PC-3 (cell line): Measurements from ENCODE around the gene ZIK1. TPM values are rescaled to one million over a fixed set of nuclear protein-coding genes. Genes with fewer than 3 reads are reported as not detected.

Experiments
- ATAC-seq: fragments of 200-7000 bp; cut with Tn5 transposase; 2 replicates; pipeline ENCODE4 v1.9.1; 2020; ENCODE audit warnings: mild to moderate bottlenecking, moderate library complexity
- BruUV-seq: library from RNA; stranded (reverse); fragments of 400-500 nt; replicated peaks from 2 replicates; lab custom pipeline; 2021; lab: Mats Ljungman, UMichigan
- CTCF ChIA-PET: fragments of 300-600 bp; sonication (Branson Sonifier 250); formaldehyde crosslinking; loops from one replicate; lab custom pipeline; 2022; ENCODE audit warnings: antibody characterized with exemption; lab: Charles Lee
- POLR2A ChIA-PET: fragments of 300-600 bp; sonication (Branson Sonifier 250); formaldehyde crosslinking; loops from one replicate; lab custom pipeline; 2022; ENCODE audit warnings: antibody characterized with exemption; ENCODE audit not compliant: unreplicated experiment; lab: Charles Lee
- DNase-seq: peaks from one replicate; pipeline ENCODE4 v3.0.0-alpha.2; 2015
- H2AFZ ChIP-seq: fragments of 300-600 bp; sonication (generic); 2 replicates; pipeline ENCODE4 v1.6.0; 2016; ENCODE audit warnings: antibody characterized with exemption, low read length
- H3F3A ChIP-seq: fragments of 300-600 bp; sonication (generic); one replicate; pipeline ENCODE4 v1.6.0; 2017; ENCODE audit warnings: antibody characterized with exemption, low read length, control low read depth, mild to moderate bottlenecking; ENCODE audit not compliant: unreplicated experiment
- H3K27ac ChIP-seq: fragments of 300-600 bp; sonication (generic); 2 replicates; pipeline ENCODE4 v1.5.1; 2016; ENCODE audit warnings: mild to moderate bottlenecking, low read length
- H3K27me3 ChIP-seq: fragments of 300-600 bp; sonication (generic); 2 replicates; pipeline ENCODE4 v1.6.1; 2016; ENCODE audit warnings: low read length, mixed read lengths
- H3K36me3 ChIP-seq: fragments of 300-600 bp; sonication (generic); 2 replicates; pipeline ENCODE4 v1.6.1; 2016; ENCODE audit warnings: low read depth, mixed run types, low read length, mixed read lengths
- H3K4me1 ChIP-seq: fragments of 300-600 bp; sonication (generic); 2 replicates; pipeline ENCODE4 v1.5.1; 2016; ENCODE audit warnings: low read length; ENCODE audit not compliant: insufficient read depth
- H3K4me2 ChIP-seq: fragments of 300-600 bp; sonication (generic); 2 replicates; pipeline ENCODE4 v1.6.0; 2016; ENCODE audit warnings: low read length
- H3K4me3 ChIP-seq: fragments of 300-600 bp; sonication (generic); 2 replicates; pipeline ENCODE4 v1.5.1; 2016; ENCODE audit warnings: mild to moderate bottlenecking, low read length, mixed read lengths
- H3K79me2 ChIP-seq: fragments of 300-600 bp; sonication (generic); 2 replicates; pipeline ENCODE4 v1.6.1; 2017; ENCODE audit warnings: low read length, mixed read lengths
- H3K9ac ChIP-seq: fragments of 300-600 bp; sonication (generic); 2 replicates; pipeline ENCODE4 v1.6.0; 2016; ENCODE audit warnings: mild to moderate bottlenecking, low read length
- H3K9me2 ChIP-seq: fragments of 300-600 bp; sonication (generic); replicated peaks from 2 replicates; pipeline ENCODE4 v1.6.1; 2016; ENCODE audit warnings: mixed run types, low read length, mixed read lengths
- H3K9me3 ChIP-seq: fragments of 300-600 bp; sonication (generic); 2 replicates; pipeline ENCODE4 v1.6.1; 2016; ENCODE audit warnings: low read length, mixed read lengths
- H4K20me1 ChIP-seq: fragments of 300-600 bp; sonication (generic); 2 replicates; pipeline ENCODE4 v1.6.1; 2016; ENCODE audit warnings: low read length, mixed read lengths
- EZH2 ChIP-seq: fragments of 300-600 bp; sonication (generic); IDR thresholded peaks from one replicate; pipeline ENCODE4 v1.6.1; 2017; ENCODE audit warnings: antibody characterized with exemption, mild to moderate bottlenecking, low read length; ENCODE audit not compliant: unreplicated experiment
- EZH2phosphoT487 ChIP-seq: fragments of 300-600 bp; sonication (generic); IDR thresholded peaks from 2 replicates; pipeline ENCODE4 v1.6.1; 2018; ENCODE audit warnings: mild to moderate bottlenecking, antibody characterized with exemption, low read length, borderline replicate concordance
- intact Hi-C: fragments of 100-400 bp; cut with micrococcal nuclease; formaldehyde crosslinking; loops from 2 replicates; pipeline ENCODE4 v1.9.0; 2023
- total RNA-seq: library from RNA; depleted of rRNA; stranded (reverse); fragments of >200 nt; gene quantifications from 2 replicates; pipeline ENCODE4 v1.2.3, GENCODE V29; 2014; rRNA removed
- TF ChIP-seq, protein P1 (sequence below): fragments of 300-600 bp; sonication (generic); conservative IDR thresholded peaks from 2 replicates; pipeline ENCODE4 v1.5.1; 2017; ENCODE audit warnings: antibody characterized with exemption, low read depth, mild to moderate bottlenecking, low read length

ZIK1 gene
- total RNA-seq, 1 experiment from 2014 or later = 0.33 TPM

GRCh38 chr19:57641715-57642234 is 57.8 kb downstream of the ZIK1 start:
- no TSS peak for BruUV-seq
- Histone ChIP-seq H3K9me2 (no peaks in the 10 kb centered on the region), H3K79me2 (no peaks in the 10 kb centered on the region), H3K27me3 (no peaks in the 10 kb centered on the region), H3F3A (no peaks in the 10 kb centered on the region), H3K4me1 (no peaks in the 10 kb centered on the region), H3K36me3 (peaks cover 63% of the 10 kb centered on the region), H2AFZ (no peak overlapping the region), H4K20me1 (no peaks in the 10 kb centered on the region), H3K27ac (no peak overlapping the region), H3K9ac (no peak overlapping the region), H3K4me3 (no peak overlapping the region; the same call in 1 of the 2 replicates), H3K4me2 (no peak overlapping the region), H3K9me3 (peaks cover 48% of the 10 kb centered on the region)
- ChIA-PET CTCF (no interaction called here), POLR2A (no interaction called here)
- TF ChIP-seq, protein P1, sequence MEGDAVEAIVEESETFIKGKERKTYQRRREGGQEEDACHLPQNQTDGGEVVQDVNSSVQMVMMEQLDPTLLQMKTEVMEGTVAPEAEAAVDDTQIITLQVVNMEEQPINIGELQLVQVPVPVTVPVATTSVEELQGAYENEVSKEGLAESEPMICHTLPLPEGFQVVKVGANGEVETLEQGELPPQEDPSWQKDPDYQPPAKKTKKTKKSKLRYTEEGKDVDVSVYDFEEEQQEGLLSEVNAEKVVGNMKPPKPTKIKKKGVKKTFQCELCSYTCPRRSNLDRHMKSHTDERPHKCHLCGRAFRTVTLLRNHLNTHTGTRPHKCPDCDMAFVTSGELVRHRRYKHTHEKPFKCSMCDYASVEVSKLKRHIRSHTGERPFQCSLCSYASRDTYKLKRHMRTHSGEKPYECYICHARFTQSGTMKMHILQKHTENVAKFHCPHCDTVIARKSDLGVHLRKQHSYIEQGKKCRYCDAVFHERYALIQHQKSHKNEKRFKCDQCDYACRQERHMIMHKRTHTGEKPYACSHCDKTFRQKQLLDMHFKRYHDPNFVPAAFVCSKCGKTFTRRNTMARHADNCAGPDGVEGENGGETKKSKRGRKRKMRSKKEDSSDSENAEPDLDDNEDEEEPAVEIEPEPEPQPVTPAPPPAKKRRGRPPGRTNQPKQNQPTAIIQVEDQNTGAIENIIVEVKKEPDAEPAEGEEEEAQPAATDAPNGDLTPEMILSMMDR = no peak
- TF ChIP-seq EZH2phosphoT487 = no peak
- TF ChIP-seq EZH2 = no peak
- intact Hi-C loops = no loop called here
- ATAC-seq (no peak), DNase-seq (no peak)

- DNase-seq (no peak), ATAC-seq (no peak)
- Histone ChIP-seq H3K27ac (no peak overlapping the region), H3K9me2 (no peaks in the 10 kb centered on the region), H3F3A (no peaks in the 10 kb centered on the region), H3K27me3 (no peaks in the 10 kb centered on the region), H3K36me3 (peaks cover 55% of the 10 kb centered on the region), H3K9me3 (peaks cover 41% of the 10 kb centered on the region), H3K4me2 (no peak overlapping the region), H3K4me1 (no peaks in the 10 kb centered on the region), H3K79me2 (no peaks in the 10 kb centered on the region), H2AFZ (no peak overlapping the region), H4K20me1 (no peaks in the 10 kb centered on the region), H3K4me3 (no peak overlapping the region), H3K9ac (no peak overlapping the region)
- ChIA-PET POLR2A (no interaction called here), CTCF (no interaction called here)
- TF ChIP-seq EZH2phosphoT487 = no peak
- TF ChIP-seq EZH2 = no peak
- TF ChIP-seq, protein P1 = no peak
- intact Hi-C loops = no loop called here
- BruUV-seq = no TSS peak
Measured at GRCh38 chr19:57642396-57643046, 58.6 kb downstream of the ZIK1 start.

Other genes starting within 250 kb of the ZIK1 start
- 8.1 and 8.2 TPM in 2 replicates for gene ZNF304, start 232.9 kb upstream of the ZIK1 start, total RNA-seq
- 16.1 and 21.0 TPM in 2 replicates for gene TRAPPC2B, start 220.6 kb upstream of the ZIK1 start, total RNA-seq
- 0.81 and 3.2 TPM in 2 replicates for gene ZNF547, start 220.6 kb upstream of the ZIK1 start, total RNA-seq
- 14.4 and 21.8 TPM in 2 replicates for gene ZNF548, start 194.3 kb upstream of the ZIK1 start, total RNA-seq
- 4.7 and 7.8 TPM in 2 replicates for gene ZNF17, start 173.0 kb upstream of the ZIK1 start, total RNA-seq
- gene ZNF749, start 148.8 kb upstream of the ZIK1 start, total RNA-seq = 17.6 and 21.9 TPM in 2 replicates
- gene VN1R1, start 127.0 kb upstream of the ZIK1 start, total RNA-seq = 0.18 TPM in 1 of 2 replicates, not detected in the other
- 12.5 and 14.1 TPM in 2 replicates for gene ZNF772, start 106.6 kb upstream of the ZIK1 start, total RNA-seq
- 16.5 and 22.3 TPM in 2 replicates for gene ZNF419, start 96.4 kb upstream of the ZIK1 start, total RNA-seq
- gene ZNF773, start 84.2 kb upstream of the ZIK1 start, total RNA-seq = 9.0 and 21.1 TPM in 2 replicates
- 4.3 and 5.0 TPM in 2 replicates for gene ZNF549, start 56.8 kb upstream of the ZIK1 start, total RNA-seq
- 3.1 and 4.2 TPM in 2 replicates for gene ZNF550, start 24.3 kb upstream of the ZIK1 start, total RNA-seq
- 2.4 and 3.6 TPM in 2 replicates for gene ZNF416, start 5.2 kb upstream of the ZIK1 start, total RNA-seq
- 15.0 and 16.9 TPM in 2 replicates for gene ZNF530, start 15.7 kb downstream of the ZIK1 start, total RNA-seq
- 22.2 and 22.3 TPM in 2 replicates for gene ZNF134, start 30.1 kb downstream of the ZIK1 start, total RNA-seq
- gene ZNF211, start 49.0 kb downstream of the ZIK1 start, total RNA-seq = 9.6 and 10.1 TPM in 2 replicates
- not detected in 2 replicates for gene ZSCAN4, start 84.8 kb downstream of the ZIK1 start, total RNA-seq
- gene ZNF551, start 97.8 kb downstream of the ZIK1 start, total RNA-seq = 19.7 and 20.4 TPM in 2 replicates
- gene ZNF154, start 125.1 kb downstream of the ZIK1 start, total RNA-seq = 0.46 TPM in 1 of 2 replicates, not detected in the other
- gene ZNF671, start 143.5 kb downstream of the ZIK1 start, total RNA-seq = 2.3 and 4.2 TPM in 2 replicates
- gene ZNF776, start 162.7 kb downstream of the ZIK1 start, total RNA-seq = 14.1 and 17.3 TPM in 2 replicates
- 13.1 and 13.2 TPM in 2 replicates for gene ZNF586, start 185.5 kb downstream of the ZIK1 start, total RNA-seq
- 8.4 and 12.0 TPM in 2 replicates for gene ZNF552, start 230.8 kb downstream of the ZIK1 start, total RNA-seq
- gene ZNF587B, start 246.2 kb downstream of the ZIK1 start, total RNA-seq = 21.2 and 28.0 TPM in 2 replicates